Activated CD4-positive, CD25-positive, alpha-beta regulatory T cell treated with anti-CD3 and anti-CD28 coated beads, Interleukin-2, amount 50 U/mL, for 16 hours (primary cell): ENCODE measurements around the gene ASB12.
"Not testable (repeated sequence)": the region's sequence is repeated elsewhere in the genome, so short reads cannot be mapped to it uniquely, and the experiment has no call there.

Experiments used
- DNase-seq: peaks from one replicate; pipeline ENCODE4 v3.0.0-alpha.2; 2020; ENCODE audit warnings: low read depth, low spot score

Gene ASB12, protein sequence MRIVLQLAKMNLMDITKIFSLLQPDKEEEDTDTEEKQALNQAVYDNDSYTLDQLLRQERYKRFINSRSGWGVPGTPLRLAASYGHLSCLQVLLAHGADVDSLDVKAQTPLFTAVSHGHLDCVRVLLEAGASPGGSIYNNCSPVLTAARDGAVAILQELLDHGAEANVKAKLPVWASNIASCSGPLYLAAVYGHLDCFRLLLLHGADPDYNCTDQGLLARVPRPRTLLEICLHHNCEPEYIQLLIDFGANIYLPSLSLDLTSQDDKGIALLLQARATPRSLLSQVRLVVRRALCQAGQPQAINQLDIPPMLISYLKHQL

DNA sequence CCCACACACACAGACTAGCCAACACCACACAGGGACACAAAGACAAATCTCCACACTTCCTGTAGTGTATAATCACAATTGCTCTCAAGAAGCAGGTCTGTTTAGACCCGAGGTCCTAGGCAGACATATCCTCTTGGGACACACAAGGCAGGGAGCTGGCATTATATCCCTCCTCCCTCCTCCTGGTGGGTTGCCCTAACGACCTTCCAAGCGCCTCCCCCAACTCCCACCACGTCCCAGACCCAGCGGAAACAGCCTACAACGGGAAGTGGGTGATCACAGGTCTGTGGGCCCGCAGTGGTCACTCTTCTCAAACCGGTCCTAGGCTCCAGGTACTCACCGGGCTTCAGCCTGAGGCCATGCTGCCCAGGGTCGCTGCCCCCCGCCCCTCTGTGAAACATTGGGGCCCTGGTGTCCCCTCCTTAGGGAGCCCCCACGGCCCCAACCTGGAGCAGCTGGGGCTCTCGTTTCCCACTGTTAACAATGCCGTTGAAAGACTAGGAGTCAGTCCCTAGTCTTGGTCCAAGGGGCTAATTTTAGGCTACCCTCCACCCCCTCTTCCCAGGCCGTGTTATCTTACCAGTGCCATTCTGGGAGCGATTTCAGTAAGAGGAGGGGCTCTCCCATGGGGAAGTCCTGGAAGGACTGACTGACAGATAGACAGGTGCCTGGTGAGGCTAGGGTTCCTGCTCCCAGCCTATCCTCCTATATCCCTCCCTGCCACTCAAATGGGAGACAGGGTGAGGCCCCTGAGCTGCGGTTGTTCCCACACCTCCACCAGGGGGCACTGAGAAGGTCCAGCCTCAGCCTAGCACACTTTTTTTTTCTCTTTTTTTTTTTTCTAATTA lies at the start of gene ASB12:
Gene ASB12 (minus strand): TSS at position 485 of the 848 bp plus-strand sequence. CDS start 4,957 bp downstream, outside the sequence.
- no peak for DNase-seq

DNA sequence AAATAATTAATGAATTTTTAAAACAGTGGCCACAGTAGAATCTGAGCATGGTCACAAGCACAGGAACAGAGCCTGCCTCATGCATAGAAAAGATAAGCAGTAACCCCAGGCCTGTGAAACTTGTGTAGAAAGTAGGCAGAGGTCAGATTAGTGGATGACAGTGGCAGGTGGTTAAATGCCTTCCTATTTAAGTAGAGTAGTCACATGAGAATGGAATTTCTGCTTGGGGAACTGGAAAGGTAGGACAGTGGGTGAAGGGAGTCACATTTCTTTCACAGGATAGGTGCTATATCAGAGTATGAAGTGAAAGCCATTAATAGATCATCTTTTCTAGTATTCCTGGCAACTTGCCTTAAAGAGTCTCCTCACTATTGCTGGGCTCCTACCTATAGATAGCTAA lies 34.9 kb upstream of the ASB12 start:
- no peak for DNase-seq

DNA sequence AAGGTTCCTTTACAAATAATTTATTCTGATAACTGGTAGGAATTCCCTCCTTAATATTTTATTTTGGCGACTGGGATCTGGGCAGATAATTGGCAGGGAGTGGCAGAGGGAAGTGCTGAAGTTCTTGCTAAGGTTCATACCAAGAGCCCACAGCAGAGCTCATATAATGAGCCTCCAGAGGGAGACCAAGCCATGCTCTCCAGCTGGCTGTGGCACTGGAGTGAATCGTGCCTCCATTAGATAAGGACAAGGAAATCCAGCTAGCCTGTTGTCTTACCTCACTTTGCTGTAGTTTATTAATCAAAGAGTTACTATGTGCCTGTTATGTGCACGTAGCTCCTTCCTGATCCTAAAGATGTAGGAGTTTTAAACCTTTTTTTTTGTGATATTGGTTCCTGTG lies 1.3 kb downstream of the ASB12 start:
- no peak for DNase-seq

DNA sequence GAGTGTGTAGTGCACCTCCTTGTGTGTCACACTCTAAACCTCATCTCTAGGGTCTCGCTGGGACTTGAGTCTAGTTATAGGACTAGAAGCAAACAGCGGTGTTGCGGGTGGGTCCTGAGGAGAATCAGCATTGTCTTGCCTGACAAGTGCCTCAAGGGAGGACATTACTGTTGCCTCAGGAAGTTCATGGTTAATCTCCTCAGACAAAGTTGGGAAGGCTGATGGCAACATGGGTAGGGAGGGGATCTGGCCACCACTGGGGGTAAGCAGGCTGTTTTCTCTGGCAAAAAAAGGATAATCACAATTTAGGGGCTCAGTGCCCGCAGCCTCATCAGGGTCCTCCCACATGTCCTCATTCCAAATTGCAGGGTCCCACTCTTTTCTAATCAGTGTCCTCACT lies 12.4 kb downstream of the ASB12 start:
- no peak for DNase-seq

DNA sequence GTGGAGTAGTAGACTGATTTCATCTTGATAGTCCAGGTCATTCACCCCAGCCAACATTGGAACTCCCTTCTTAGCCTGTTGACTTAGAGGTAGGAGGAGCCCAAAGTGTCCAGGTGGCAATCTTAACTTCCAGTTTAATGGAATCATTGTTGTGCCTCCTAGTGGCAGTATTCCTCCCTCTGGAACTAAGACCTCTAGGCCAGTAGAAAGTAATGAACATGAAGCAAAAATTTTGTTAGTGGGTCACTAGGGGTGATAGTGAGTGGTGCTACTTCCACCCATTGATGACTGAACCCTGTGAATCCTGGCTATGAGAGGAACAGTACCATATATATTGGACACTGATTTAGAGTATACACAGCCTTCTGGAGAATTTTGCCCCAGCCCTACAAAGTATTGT lies 16.4 kb downstream of the ASB12 start:
- not testable (repeated sequence) for DNase-seq

DNA sequence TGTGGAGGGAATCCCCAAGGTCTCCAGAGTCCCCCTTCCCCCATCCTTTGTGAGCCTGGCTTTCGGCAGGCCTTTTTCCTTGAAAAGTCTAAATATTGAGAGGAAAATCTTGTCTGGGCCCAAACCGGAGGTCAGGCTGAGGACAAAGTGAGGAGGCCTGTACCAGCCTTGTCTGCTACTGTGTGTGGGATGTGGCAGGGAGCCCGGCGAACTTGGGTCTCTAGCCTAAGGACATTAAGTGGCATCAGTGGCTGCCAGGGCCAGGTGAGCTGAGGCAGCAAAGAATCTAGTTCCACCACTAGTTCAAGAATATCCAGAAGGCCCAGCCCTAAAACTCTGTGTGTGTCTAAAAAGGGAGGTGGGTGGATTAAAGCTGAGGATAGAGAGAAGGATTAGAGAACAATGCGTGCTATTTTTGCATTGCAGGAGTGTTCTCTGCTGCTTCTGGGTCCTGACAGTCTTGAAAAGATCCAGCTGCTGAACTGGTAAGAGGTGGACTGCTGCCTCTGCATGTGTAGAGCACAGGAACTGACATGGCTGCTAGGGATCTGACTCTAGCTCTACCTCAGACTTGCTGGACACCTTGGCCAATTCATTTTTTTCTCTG lies 23.7 kb downstream of the ASB12 start:
- DNase-seq = no peak

DNA sequence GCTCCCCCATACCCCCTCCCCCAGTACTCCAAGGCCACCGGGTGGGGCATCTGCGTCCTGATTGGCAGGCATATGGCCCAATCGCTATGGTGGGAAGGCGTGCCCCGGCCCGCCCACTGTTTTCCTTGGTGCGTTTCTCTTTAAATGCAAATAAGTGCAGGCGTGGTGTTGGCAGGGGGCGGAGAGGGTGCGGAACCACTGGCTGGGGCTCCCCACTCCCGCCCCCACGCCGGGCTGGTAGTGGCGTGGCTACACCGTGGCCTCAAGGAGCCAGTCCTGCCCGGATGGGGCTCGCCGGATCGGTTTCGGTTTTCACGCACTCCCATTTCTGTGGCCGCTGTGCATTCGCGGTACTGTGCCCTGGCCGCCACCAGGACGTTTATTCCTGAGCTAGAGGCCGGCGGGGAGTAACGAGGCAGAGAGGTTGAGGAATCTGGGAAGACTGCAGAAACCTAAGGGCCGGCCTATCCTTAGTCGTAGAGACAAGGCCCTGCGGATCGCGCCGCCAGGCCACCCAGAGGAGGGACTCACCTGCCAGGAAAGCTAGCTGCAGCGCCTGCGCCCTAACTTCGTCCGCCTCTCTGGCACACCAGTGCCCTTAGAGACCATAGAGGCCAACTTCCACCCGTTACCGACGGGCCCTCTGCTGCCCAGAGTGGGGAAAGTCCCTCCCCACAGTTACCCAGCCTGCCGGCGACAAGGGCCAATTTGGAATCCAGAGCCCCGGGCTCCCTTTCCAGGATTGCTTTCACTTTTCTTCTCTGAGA lies 24.5 kb downstream of the ASB12 start:
- DNase-seq = peak; percentile 71

DNA sequence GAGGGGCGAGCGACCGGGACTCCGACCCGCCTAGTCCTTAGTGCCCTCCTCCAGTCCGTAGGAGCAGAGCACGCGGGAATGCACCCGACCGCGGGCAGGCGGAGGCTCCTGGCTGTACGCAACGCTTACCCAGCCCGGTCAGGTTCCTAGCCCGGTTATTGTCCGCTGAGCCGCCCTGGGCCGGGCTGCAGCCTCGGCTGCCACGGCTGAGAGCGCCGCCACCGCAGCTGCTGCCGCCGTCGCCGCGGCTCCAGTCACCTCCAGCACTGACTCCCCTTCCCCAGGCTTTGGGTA lies 25.0 kb downstream of the ASB12 start, which contains the start of gene AMER1:
Gene AMER1 (minus strand): TSS at position 268 of the 294 bp plus-strand sequence. CDS start 12,422 bp downstream, outside the sequence.
- DNase-seq = peak; percentile 0

DNA sequence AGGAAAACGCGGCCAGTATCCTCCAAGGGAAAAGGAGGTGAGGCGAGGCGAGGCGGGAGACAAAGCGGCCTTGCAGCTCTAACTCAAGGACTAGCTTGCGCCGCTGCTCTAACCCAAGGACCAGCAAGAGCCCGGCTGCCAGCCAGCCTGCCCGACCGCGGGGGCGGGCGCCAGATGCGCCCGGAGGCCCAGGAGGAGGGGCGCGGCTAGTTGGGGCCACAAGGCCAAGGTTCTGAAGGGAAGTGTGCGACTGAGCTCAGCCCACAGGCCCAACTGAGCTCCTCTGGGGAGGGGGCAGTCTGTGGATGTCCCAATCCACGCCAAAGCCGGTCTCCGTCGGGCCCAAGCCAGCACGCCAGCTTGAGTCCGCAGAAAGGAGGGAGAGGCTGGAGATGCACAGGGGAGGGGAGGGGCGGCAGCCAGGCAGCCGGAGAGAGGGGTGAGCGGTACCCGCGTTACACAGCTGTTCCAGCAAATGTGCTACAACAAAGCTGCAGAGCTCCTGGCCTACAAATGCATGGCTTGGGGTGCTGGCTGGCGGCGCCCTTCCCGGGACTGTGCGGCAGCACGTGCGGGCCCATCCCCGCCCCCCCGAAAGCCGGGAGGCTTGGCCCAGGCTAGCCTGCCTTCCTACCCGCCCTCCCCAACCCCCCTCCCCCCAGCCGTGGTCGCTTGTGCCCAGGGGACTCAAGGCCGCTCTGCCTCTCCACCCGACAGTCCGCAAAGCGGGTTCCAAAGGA lies 25.5 kb downstream of the ASB12 start:
- DNase-seq = no peak

DNA sequence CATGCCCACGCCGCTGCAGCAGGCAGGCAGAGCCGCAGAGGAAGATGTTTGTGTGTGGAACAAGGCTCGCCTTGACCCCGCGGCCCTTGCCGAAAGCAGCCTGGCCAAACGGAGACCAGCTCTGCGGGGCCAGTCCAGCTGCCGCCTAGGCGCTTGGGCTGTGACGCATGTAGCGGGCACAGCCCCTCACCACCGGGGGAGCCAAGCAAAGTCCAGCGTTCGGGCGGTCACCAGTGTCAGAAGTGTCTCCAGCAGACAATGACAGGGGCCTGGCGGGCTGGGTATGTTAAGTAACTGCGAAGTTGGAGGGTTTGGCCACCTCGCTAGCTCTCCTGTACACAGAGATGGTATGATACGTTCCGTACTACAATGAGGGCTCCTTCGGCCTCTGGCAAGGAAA lies 26.2 kb downstream of the ASB12 start:
- DNase-seq = no peak

DNA sequence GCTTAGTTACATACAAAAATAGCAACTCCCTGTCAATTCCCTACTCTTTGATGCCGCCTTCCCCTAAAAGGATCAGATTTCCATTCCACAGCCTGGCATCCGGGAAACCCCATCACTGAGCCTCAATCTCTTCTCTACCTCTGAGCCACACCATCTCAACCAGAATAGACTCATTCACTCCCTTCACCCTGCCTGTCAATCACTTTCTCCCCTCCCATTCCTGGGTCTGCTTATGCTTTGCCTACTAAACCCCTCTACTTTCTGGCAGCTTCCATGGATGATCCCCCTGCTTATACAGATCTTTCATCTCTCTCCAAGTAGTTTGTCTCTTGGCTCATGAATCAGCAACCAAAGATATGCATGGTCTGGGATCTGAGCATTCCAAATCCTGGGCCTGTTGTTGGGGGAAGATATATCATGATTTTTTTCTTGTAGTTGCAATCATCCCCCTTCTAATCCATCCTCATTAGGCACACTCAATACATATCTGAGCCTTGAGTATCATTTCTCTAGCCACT lies 27.5 kb downstream of the ASB12 start:
- DNase-seq = no peak

DNA sequence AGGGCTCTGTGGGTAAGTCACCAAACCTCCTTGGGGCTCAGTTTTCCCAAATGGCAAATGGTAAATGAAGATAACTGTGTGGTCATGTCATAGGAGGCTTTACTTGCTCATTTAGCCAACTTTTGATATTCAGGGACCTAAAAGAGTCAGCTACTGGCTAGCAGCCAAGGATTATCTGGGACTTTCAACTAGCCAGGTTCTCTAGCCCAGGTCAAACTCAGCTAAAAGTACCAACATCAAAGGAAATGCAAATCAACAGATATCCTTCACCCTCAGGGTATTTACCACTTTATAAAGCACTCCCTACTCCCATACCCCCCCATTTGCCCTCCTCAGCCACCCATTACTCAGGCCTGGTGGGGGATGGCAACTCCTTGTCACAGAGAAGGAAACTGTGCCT lies 32.4 kb downstream of the ASB12 start:
- no peak for DNase-seq

DNA sequence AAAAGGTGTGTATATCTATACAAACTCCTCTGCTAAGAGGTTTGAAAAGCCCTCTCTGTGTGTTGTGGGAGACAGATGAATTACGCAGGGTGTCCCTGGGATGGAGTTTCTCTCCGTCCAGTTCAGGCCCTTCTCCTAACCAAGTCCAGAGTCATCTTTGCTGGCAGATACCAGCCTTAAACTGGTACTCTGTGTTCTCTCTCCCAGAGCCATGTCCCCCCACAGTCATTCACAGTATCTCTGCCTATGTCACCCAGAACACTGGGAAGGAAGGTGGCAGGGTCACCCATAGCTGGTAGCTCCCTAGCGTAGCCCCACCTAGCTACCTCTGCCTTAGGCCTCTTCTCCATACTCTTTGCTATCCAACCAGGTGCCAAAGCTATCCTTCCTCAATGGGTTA lies 33.8 kb downstream of the ASB12 start:
- no peak for DNase-seq

DNA sequence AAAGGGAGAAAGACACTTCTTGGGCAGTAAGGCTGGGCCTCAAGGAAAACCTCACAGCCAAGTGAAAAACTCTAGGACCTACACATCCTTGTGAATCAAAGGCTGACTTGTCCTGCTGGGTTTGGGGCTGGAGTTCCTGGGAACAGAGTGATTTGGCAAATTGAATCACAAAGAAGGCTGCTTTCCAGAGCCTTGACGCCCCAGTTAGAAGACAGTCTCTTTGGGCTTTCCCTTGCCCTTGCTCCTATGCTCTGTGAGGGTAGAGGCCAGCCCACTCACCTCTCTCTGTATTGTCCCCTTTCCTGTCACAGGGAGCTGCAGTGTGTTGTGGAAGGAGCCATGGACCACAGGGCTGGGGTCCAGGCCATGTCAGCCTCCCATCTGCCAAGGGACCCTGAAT lies 34.5 kb downstream of the ASB12 start:
- no peak for DNase-seq

DNA sequence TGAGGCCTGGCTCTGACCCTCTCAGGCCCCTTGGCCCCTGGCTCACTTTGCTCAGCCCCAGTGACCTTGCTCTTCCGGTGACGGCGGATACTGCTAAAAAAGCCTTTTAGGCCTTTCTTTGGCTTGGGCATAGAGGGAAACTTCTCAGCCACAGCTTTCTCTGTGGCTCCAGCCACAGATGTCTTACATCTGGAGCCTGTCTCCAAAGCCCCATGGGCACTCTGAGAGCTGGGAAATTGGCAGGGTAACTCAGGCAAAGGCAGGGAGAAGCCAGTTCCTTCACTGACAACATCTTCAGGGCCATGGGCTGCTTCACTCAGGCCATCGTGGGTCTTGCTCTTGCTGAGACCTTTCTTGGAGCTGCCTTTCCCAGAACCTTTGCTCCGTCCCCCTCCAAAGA lies 37.7 kb downstream of the ASB12 start:
- DNase-seq = no peak

DNA sequence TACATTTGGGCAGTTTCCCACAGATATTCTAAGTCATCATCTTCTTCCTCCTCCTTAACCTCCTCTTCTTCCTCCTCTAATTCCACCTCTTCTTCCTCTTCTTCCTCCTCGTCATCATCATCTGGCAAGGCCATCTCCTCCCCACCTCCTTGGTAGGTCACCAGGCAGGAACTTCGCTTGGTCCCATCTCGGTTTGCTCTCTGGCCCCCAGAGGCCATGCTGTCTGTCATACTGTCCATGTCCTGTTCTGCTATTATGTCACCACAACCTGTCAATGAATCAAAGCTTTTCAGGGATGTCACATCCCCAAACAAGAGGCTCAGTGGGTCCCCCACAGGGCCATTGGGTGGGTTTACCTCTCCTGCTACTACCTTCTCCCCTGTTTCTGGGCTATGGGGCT lies 38.4 kb downstream of the ASB12 start:
- DNase-seq = no peak

DNA sequence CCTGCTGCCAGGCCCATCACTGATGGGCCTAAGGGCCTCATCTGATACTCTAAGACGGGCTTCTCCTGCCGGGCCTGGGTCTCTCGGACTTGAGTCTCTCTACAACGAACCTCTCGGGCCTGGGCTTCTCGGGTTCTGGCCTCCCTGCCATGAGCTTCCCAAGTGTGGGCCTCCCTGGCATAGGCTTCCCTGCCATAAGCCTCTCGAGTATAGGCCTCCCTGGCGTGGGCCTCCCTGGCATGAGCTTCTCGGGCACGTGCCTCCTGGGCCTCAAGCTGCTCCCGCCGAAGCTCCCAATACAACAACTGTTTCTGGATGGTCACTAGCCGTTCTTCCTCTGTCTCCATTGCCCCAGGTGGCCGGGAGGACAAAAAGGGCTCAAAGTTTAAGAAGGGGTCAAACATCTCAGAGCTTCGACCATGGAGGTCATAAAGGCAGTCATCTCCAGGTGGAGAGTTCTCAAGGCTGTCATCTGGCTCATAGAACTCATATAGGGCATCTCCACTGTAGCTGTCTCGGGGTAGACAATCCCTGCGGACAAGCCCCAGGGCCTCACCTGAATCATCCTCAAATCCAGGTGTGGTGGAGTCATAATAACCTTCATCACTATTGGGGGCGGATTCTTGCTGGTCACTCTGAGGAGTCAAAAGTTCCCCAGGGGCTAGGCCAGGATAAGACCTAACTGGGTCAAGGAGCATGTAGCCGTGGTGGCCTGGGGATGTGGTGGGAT lies 39.0 kb downstream of the ASB12 start:
- no peak for DNase-seq

DNA sequence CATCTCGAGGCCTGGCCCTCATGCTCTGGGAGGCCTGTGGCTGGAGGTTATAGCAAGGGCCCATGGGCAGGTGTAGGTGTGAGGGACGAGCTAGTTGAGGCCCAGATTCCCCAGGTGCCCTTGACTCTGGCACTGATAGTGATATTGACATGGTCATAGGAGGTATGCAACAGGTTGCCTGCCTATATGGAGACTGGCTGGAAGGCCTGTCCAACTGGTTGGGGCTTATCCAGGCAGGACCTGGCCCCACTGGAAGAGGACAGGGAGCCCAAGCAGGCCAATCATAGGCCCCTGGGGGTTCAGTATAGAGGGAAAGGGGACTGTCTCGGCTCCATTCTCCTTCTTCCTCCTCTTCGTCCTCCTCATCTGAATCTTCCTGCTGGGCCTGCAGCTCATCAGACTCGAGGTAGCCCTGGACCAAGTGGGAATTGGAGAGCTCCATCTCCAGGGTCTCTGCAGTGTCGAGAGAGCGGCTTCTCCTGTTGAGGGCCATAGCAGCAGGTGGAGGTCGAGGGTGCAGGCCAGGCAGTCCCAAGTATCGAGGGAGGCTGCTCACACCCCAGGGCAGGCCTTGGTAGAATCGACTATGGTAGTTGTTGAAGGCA lies 40.2 kb downstream of the ASB12 start:
- DNase-seq = no peak

DNA sequence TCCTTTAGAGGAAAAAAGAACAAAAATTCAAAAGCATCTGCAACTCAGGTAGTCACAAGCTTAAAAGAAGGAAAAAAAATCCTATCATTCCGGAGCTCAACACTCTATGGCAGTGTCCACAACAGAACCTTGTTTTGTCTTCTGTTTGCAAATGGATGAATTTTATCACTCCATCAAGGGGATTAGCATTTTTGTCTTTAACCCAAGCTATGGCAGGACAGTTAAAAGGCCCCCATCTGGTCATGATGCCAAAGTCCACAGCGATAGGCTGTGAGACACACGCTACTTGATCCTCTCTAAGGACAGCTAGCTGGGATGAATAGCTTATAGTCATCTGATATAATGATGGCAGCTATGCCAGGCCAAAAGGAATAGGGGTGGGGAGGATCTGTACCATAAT lies 41.5 kb downstream of the ASB12 start:
- no peak for DNase-seq

DNA sequence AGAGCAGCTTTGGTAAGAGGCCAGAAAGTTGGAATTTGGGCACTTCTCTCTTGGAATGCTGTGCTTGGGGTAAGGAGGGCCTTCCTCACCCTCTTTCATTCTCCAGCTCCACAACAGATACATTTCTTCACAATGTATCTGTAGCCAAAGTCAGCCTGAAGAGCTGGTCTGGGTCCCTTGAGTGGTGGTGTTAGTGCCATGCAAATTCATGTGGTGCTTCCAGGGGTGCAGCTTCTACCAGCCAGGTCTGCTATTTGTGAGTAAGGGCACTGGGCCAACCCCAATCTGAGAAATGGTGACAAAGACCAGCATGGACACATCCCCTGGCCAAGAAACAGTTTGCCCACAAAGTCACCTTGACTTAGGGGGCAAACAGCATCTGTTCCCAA lies 42.7 kb downstream of the ASB12 start:
- DNase-seq = no peak
